Measurements from ENCODE around the gene ARHGEF11.
A peak's percentile ranks its signal among the peaks of the same experiment; 100 is the strongest.

The ARHGEF11 gene

GRCh38 chr1:156936721-156937220 is 108.8 kb downstream of the ARHGEF11 start:
- Histone ChIP-seq H3K4me1 (ENCODE audit: insufficient read depth, low read length) (no peaks in the 10 kb centered on the region), H3K36me3 (ENCODE audit: insufficient read depth, low read depth, low read length) (peaks cover 61% of the 10 kb centered on the region), H3K4me3 (ENCODE audit: low read length) (no peak overlapping the region), H3K27ac (ENCODE audit: low read length) (no peak overlapping the region), H3K9me3 (ENCODE audit: insufficient read depth, low read depth, low read length) (no peaks in the 10 kb centered on the region), H3K9ac (ENCODE audit: low read depth, low read length) (no peak overlapping the region), H3K27me3 (ENCODE audit: insufficient read depth, low read length) (no peaks in the 10 kb centered on the region; the same call in 1 of the 2 replicates)

GRCh38 chr1:156936191-156936590 is 109.4 kb downstream of the ARHGEF11 start:
- Histone ChIP-seq H3K36me3 (ENCODE audit: insufficient read depth, low read depth, low read length) (peaks cover 56% of the 10 kb centered on the region), H3K4me3 (ENCODE audit: low read length) (no peak overlapping the region), H3K27me3 (ENCODE audit: insufficient read depth, low read length) (peaks cover 4% of the 10 kb centered on the region), H3K9ac (ENCODE audit: low read depth, low read length) (no peak overlapping the region), H3K4me1 (ENCODE audit: insufficient read depth, low read length) (no peaks in the 10 kb centered on the region), H3K27ac (ENCODE audit: low read length) (no peak overlapping the region), H3K9me3 (ENCODE audit: insufficient read depth, low read depth, low read length) (no peaks in the 10 kb centered on the region)

GRCh38 chr1:156935505-156936128 is 109.9 kb downstream of the ARHGEF11 start:
- H3K4me1 ChIP-seq (ENCODE audit: insufficient read depth, low read length) = no peaks in the 10 kb centered on the region
- no peak overlapping the region for H3K4me3 ChIP-seq (ENCODE audit: low read length)
- H3K27ac ChIP-seq (ENCODE audit: low read length) = no peak overlapping the region
- H3K27me3 ChIP-seq (ENCODE audit: insufficient read depth, low read length) = peaks cover 10% of the 10 kb centered on the region
- H3K9me3 ChIP-seq (ENCODE audit: insufficient read depth, low read depth, low read length) = no peaks in the 10 kb centered on the region
- peaks cover 50% of the 10 kb centered on the region for H3K36me3 ChIP-seq (ENCODE audit: insufficient read depth, low read depth, low read length)
- H3K9ac ChIP-seq (ENCODE audit: low read depth, low read length) = no peak overlapping the region

GRCh38 chr1:156933136-156933535 is 112.4 kb downstream of the ARHGEF11 start:
- Histone ChIP-seq H3K36me3 (ENCODE audit: insufficient read depth, low read depth, low read length) (peaks cover 25% of the 10 kb centered on the region), H3K27ac (ENCODE audit: low read length) (no peak overlapping the region), H3K27me3 (ENCODE audit: insufficient read depth, low read length) (peaks cover 31% of the 10 kb centered on the region), H3K9me3 (ENCODE audit: insufficient read depth, low read depth, low read length) (no peaks in the 10 kb centered on the region), H3K4me1 (ENCODE audit: insufficient read depth, low read length) (no peaks in the 10 kb centered on the region), H3K4me3 (ENCODE audit: low read length) (no peak overlapping the region), H3K9ac (ENCODE audit: low read depth, low read length) (no peak overlapping the region)

- H3K36me3 ChIP-seq (ENCODE audit: insufficient read depth, low read depth, low read length) = peaks cover 16% of the 10 kb centered on the region
- H3K9me3 ChIP-seq (ENCODE audit: insufficient read depth, low read depth, low read length) = no peaks in the 10 kb centered on the region
- H3K9ac ChIP-seq (ENCODE audit: low read depth, low read length) = no peak overlapping the region
- H3K4me3 ChIP-seq (ENCODE audit: low read length) = no peak overlapping the region
- no peak overlapping the region for H3K27ac ChIP-seq (ENCODE audit: low read length)
- H3K4me1 ChIP-seq (ENCODE audit: insufficient read depth, low read length) = no peaks in the 10 kb centered on the region
- peaks cover 41% of the 10 kb centered on the region for H3K27me3 ChIP-seq (ENCODE audit: insufficient read depth, low read length)
These were observed 113.4 kb downstream of the ARHGEF11 start for GRCh38 chr1:156931974-156932710.

- Histone ChIP-seq H3K36me3 (ENCODE audit: insufficient read depth, low read depth, low read length) (peaks cover 8% of the 10 kb centered on the region), H3K27me3 (ENCODE audit: insufficient read depth, low read length) (peaks cover 49% of the 10 kb centered on the region), H3K4me3 (ENCODE audit: low read length) (no peak overlapping the region), H3K9ac (ENCODE audit: low read depth, low read length) (no peak overlapping the region), H3K27ac (ENCODE audit: low read length) (no peak overlapping the region), H3K9me3 (ENCODE audit: insufficient read depth, low read depth, low read length) (no peaks in the 10 kb centered on the region), H3K4me1 (ENCODE audit: insufficient read depth, low read length) (no peaks in the 10 kb centered on the region)
These were observed 114.2 kb downstream of the ARHGEF11 start for GRCh38 chr1:156931211-156931952.

- H3K9me3 ChIP-seq (ENCODE audit: insufficient read depth, low read depth, low read length) = no peaks in the 10 kb centered on the region
- H3K4me3 ChIP-seq (ENCODE audit: low read length) = no peak overlapping the region
- no peaks in the 10 kb centered on the region for H3K4me1 ChIP-seq (ENCODE audit: insufficient read depth, low read length)
- no peak overlapping the region for H3K9ac ChIP-seq (ENCODE audit: low read depth, low read length)
- H3K27me3 ChIP-seq (ENCODE audit: insufficient read depth, low read length) = peaks cover 58% of the 10 kb centered on the region
- no peak overlapping the region for H3K27ac ChIP-seq (ENCODE audit: low read length)
- H3K36me3 ChIP-seq (ENCODE audit: insufficient read depth, low read depth, low read length) = peaks cover under 1% of the 10 kb centered on the region; the same call in 1 of the 2 replicates
These were observed 115.1 kb downstream of the ARHGEF11 start for GRCh38 chr1:156930483-156930882.

- H3K36me3 ChIP-seq (ENCODE audit: insufficient read depth, low read depth, low read length) = no peaks in the 10 kb centered on the region
These were observed 115.8 kb downstream of the ARHGEF11 start for GRCh38 chr1:156929596-156930238.

GRCh38 chr1:156928043-156928602 is 117.4 kb downstream of the ARHGEF11 start:
- H3K4me1 ChIP-seq (ENCODE audit: insufficient read depth, low read length) = peaks cover 2% of the 10 kb centered on the region; the same call in 1 of the 2 replicates
- no peaks in the 10 kb centered on the region for H3K36me3 ChIP-seq (ENCODE audit: insufficient read depth, low read depth, low read length)
- 0 out of 2 replicates have a peak overlapping the region, but pooled peaks have one; percentile 21 for H3K9ac ChIP-seq (ENCODE audit: low read depth, low read length)
- no peak overlapping the region for H3K27ac ChIP-seq (ENCODE audit: low read length)
- H3K4me3 ChIP-seq (ENCODE audit: low read length) = peak overlapping the region; percentile 71; the same call in 1 of the 2 replicates
- no peaks in the 10 kb centered on the region; the same call in 1 of the 2 replicates for H3K9me3 ChIP-seq (ENCODE audit: insufficient read depth, low read depth, low read length)
- H3K27me3 ChIP-seq (ENCODE audit: insufficient read depth, low read length) = peaks cover 82% of the 10 kb centered on the region

More at GRCh38 chr1:156929596-156930238, 115.8 kb downstream of the ARHGEF11 start:
- Histone ChIP-seq H3K4me3 (ENCODE audit: low read length) (no peak overlapping the region), H3K9me3 (ENCODE audit: insufficient read depth, low read depth, low read length) (no peaks in the 10 kb centered on the region), H3K4me1 (ENCODE audit: insufficient read depth, low read length) (no peaks in the 10 kb centered on the region), H3K27ac (ENCODE audit: low read length) (no peak overlapping the region), H3K27me3 (ENCODE audit: insufficient read depth, low read length) (peaks cover 66% of the 10 kb centered on the region), H3K9ac (ENCODE audit: low read depth, low read length) (no peak overlapping the region)

- peaks cover 4% of the 10 kb centered on the region; the same call in 1 of the 2 replicates for H3K4me1 ChIP-seq (ENCODE audit: insufficient read depth, low read length)
- H3K27ac ChIP-seq (ENCODE audit: low read length) = no peak overlapping the region
- H3K9ac ChIP-seq (ENCODE audit: low read depth, low read length) = 0 out of 2 replicates have a peak overlapping the region, but pooled peaks have one; percentile 21
- no peaks in the 10 kb centered on the region for H3K36me3 ChIP-seq (ENCODE audit: insufficient read depth, low read depth, low read length)
- peak overlapping the region; percentile 71; the same call in 1 of the 2 replicates for H3K4me3 ChIP-seq (ENCODE audit: low read length)
- H3K27me3 ChIP-seq (ENCODE audit: insufficient read depth, low read length) = peaks cover 89% of the 10 kb centered on the region
- H3K9me3 ChIP-seq (ENCODE audit: insufficient read depth, low read depth, low read length) = no peaks in the 10 kb centered on the region; the same call in 1 of the 2 replicates
These were observed 118.1 kb downstream of the ARHGEF11 start for GRCh38 chr1:156927215-156928042.

Data from iPS-20b (cell line).